Peyer's patch (tissue), 4 donors: ENCODE measurements around the gene BCKDHB.

ENCODE experiments used
- POLR2A ChIP-seq, 2 donors: fragments of 450-650 bp; IDR thresholded peaks; one replicate each; pipeline ENCODE4 v1.5.1; 2017; ENCODE audit warnings: antibody characterized with exemption in 2 of 2, mild to moderate bottlenecking in 2 of 2, moderate library complexity in 2 of 2
- TF ChIP-seq, protein P1 (sequence below), 6 experiments: fragments of 450-650 bp in 4 of 6; fragments of 200-600 bp in 2 of 6; sonication (generic) in 1 of 6; IDR thresholded peaks; one replicate each; pipeline ENCODE4 v1.5.1; 2017 to 2019; ENCODE audit warnings: antibody characterized with exemption in 6 of 6, mild to moderate bottlenecking in 3 of 6, moderate library complexity in 1 of 6

DNA sequence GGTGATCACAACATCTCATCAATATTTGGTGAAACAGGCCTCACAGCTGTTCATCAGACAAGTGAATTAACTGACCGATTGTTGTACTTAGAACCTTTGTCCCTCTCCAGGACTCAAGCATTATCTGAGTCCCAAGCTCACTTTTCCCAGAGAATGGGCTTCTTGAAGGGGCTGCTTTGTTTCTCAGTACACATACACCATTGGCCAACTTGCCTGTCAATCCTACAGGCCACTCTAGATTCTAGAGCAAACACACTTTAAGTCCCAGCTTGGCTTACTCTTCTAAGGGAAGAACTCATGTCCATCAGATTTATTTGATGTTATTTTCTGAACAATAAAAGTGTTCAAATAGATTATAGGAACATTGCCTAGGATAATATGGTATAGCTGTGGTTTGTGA lies 249.5 kb downstream of the BCKDHB start:
- TF ChIP-seq, protein P1, sequence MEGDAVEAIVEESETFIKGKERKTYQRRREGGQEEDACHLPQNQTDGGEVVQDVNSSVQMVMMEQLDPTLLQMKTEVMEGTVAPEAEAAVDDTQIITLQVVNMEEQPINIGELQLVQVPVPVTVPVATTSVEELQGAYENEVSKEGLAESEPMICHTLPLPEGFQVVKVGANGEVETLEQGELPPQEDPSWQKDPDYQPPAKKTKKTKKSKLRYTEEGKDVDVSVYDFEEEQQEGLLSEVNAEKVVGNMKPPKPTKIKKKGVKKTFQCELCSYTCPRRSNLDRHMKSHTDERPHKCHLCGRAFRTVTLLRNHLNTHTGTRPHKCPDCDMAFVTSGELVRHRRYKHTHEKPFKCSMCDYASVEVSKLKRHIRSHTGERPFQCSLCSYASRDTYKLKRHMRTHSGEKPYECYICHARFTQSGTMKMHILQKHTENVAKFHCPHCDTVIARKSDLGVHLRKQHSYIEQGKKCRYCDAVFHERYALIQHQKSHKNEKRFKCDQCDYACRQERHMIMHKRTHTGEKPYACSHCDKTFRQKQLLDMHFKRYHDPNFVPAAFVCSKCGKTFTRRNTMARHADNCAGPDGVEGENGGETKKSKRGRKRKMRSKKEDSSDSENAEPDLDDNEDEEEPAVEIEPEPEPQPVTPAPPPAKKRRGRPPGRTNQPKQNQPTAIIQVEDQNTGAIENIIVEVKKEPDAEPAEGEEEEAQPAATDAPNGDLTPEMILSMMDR (IDR thresholded peaks at IDR 0.05) = no peak
- no peak for TF ChIP-seq POLR2A (IDR thresholded peaks at IDR 0.05)
